22Rv1 (cell line): ENCODE results near the gene PLEKHG4B.

ENCODE experiments used
- CTCF ChIP-seq: fragments of 450-650 bp; IDR thresholded peaks from 2 replicates; pipeline ENCODE4 v1.5.1; 2017; ENCODE audit warnings: mild to moderate bottlenecking
- ZFX ChIP-seq: fragments of 450-650 bp; IDR thresholded peaks from 2 replicates; pipeline ENCODE4 v1.6.1; 2017; ENCODE audit warnings: antibody characterized with exemption, borderline replicate concordance

GRCh38 chr5:83029-83428 is 8.9 kb upstream of the PLEKHG4B start:
- no peak for TF ChIP-seq CTCF
- no peak for TF ChIP-seq ZFX
